HepG2 (cell line): Measurements from ENCODE around the gene RAPGEF2.

Source experiments
- CTCF ChIP-seq: sonication (generic); formaldehyde crosslinking; IDR thresholded peaks from 2 replicates; pipeline ENCODE4 v1.5.0; 2020; ENCODE audit warnings: mild to moderate bottlenecking, missing genetic modification reagents, moderate library complexity
- NR3C1 ChIP-seq: sonication (generic); formaldehyde crosslinking; IDR thresholded peaks from 2 replicates; pipeline ENCODE4 v1.4.0; 2020; ENCODE audit warnings: missing genetic modification reagents
- PBX2 ChIP-seq: IDR thresholded peaks from 2 replicates; pipeline ENCODE4 v1.6.1; 2016; ENCODE audit warnings: control low read depth
- PLSCR1 ChIP-seq: sonication (generic); formaldehyde crosslinking; IDR thresholded peaks from 2 replicates; pipeline ENCODE4 v1.5.0; 2020; ENCODE audit warnings: missing genetic modification reagents, mild to moderate bottlenecking, borderline replicate concordance
- POLR2A ChIP-seq, 2 experiments: IDR thresholded peaks; 2 replicates each; pipeline ENCODE4 v1.6.1; 2011; ENCODE audit warnings: low read depth in 2 of 2, low read length in 2 of 2, mild to moderate bottlenecking in 1 of 2, moderate library complexity in 1 of 2; ENCODE audit not compliant: insufficient read depth in 1 of 2
- POLR2AphosphoS5 ChIP-seq: IDR thresholded peaks from 2 replicates; pipeline ENCODE4 v1.6.1; 2012; ENCODE audit warnings: low read depth, low read length
- RCOR2 ChIP-seq: IDR thresholded peaks from 2 replicates; pipeline ENCODE4 v1.6.1; 2016; ENCODE audit warnings: missing biosample characterization, missing genetic modification reagents
- SP2 ChIP-seq: sonication (generic); formaldehyde crosslinking; IDR thresholded peaks from 2 replicates; pipeline ENCODE4 v1.5.1; 2020; ENCODE audit warnings: mild to moderate bottlenecking, missing genetic modification reagents
- SP4 ChIP-seq: sonication (generic); formaldehyde crosslinking; IDR thresholded peaks from 2 replicates; pipeline ENCODE4 v1.8.1; 2023; ENCODE audit warnings: mild to moderate bottlenecking, missing genetic modification reagents
- ZBTB39 ChIP-seq: sonication (generic); formaldehyde crosslinking; IDR thresholded peaks from 2 replicates; pipeline ENCODE4 v1.5.0; 2020; ENCODE audit warnings: missing genetic modification reagents
- ZFX ChIP-seq: sonication (generic); formaldehyde crosslinking; IDR thresholded peaks from 2 replicates; pipeline ENCODE4 v1.4.0; 2020; ENCODE audit warnings: mild to moderate bottlenecking, low read depth, missing genetic modification reagents, moderate library complexity
- ZNF382 ChIP-seq: sonication (generic); formaldehyde crosslinking; IDR thresholded peaks from 2 replicates; pipeline ENCODE4 v1.5.0; 2020; ENCODE audit warnings: missing genetic modification reagents, mild to moderate bottlenecking, borderline replicate concordance
- ZNF766 ChIP-seq: sonication (generic); formaldehyde crosslinking; IDR thresholded peaks from 2 replicates; pipeline ENCODE4 v1.5.0; 2020; ENCODE audit warnings: missing genetic modification reagents, borderline replicate concordance
- ZNF790 ChIP-seq: sonication (generic); formaldehyde crosslinking; IDR thresholded peaks from 2 replicates; pipeline ENCODE4 v1.8.0; 2022; ENCODE audit warnings: missing genetic modification reagents, mild to moderate bottlenecking, borderline replicate concordance

- TF ChIP-seq ZBTB39 (no peak), SP2 (CRISPR knock-in tag) (no peak), NR3C1 (CRISPR knock-in tag) (no peak), SP4 (CRISPR knock-in tag) (no peak), ZNF790 (CRISPR knock-in tag) (no peak), PLSCR1 (CRISPR knock-in tag) (no peak), POLR2A (IDR thresholded peaks at IDR 0.05; ENCODE audit: insufficient read depth in 1 of 2, low read depth in 2 of 2, low read length in 2 of 2) (no peak), RCOR2 (CRISPR knock-in tag) (no peak), PBX2 (CRISPR knock-in tag) (no peak), ZNF382 (CRISPR knock-in tag) (no peak), ZNF766 (no peak), CTCF (CRISPR knock-in tag) (no peak), ZFX (no peak), POLR2AphosphoS5 (no peak)
Measured at GRCh38 chr4:159205466-159205865, 102.6 kb downstream of the RAPGEF2 start.
